Common myeloid progenitor, CD34-positive (primary cell): ENCODE results near the gene PPP2R1B.

ENCODE experiments used
- CTCF ChIA-PET: fragments of 350-600 bp; sonication (Branson Sonifier 250); formaldehyde crosslinking; loops from one replicate; lab custom pipeline; 2021; ENCODE audit warnings: antibody characterized with exemption; lab: Charles Lee
- POLR2A ChIA-PET: fragments of 350-600 bp; sonication (Branson Sonifier 250); formaldehyde crosslinking; loops from one replicate; lab custom pipeline; 2021; ENCODE audit warnings: antibody characterized with exemption; lab: Charles Lee
- DNase-seq, 3 donors: peaks; one replicate each; pipeline versions ENCODE4 v3.0.0 to v3.0.0-alpha.2; 2013
- H3K27ac ChIP-seq, 2 experiments: 1 replicate in 1 of 2; 2 replicates in 1 of 2; pipeline ENCODE4 v1.7.0; 2013; ENCODE audit warnings: inconsistent platforms in 2 of 2, low read length in 2 of 2, mild to moderate bottlenecking in 2 of 2, low read depth in 1 of 2, moderate library complexity in 1 of 2; ENCODE audit not compliant: severe bottlenecking in 2 of 2, insufficient read depth in 1 of 2, poor library complexity in 1 of 2
- H3K27me3 ChIP-seq, 5 experiments: replicated peaks in 2 of 5; 1 replicate in 3 of 5; 2 replicates in 2 of 5; pipeline versions ENCODE4 v1.6.1 to v1.7.0; 2013; ENCODE audit warnings: low read length in 4 of 5, mild to moderate bottlenecking in 2 of 5, moderate library complexity in 2 of 5, inconsistent platforms in 1 of 5; ENCODE audit not compliant: insufficient read depth in 5 of 5, control insufficient read depth in 4 of 5
- H3K36me3 ChIP-seq, 4 experiments: 1 replicate in 2 of 4; 2 replicates in 2 of 4; pipeline versions ENCODE4 v1.6.1 to v1.7.0; 2013; ENCODE audit warnings: low read length in 3 of 4, control low read depth in 1 of 4, mild to moderate bottlenecking in 1 of 4; ENCODE audit not compliant: control insufficient read depth in 4 of 4, insufficient read depth in 4 of 4
- H3K4me1 ChIP-seq, 4 experiments: 1 replicate in 3 of 4; 2 replicates in 1 of 4; pipeline versions ENCODE4 v1.6.1 to v1.7.1; 2013; ENCODE audit warnings: low read length in 3 of 4, mild to moderate bottlenecking in 3 of 4, control low read depth in 1 of 4, inconsistent platforms in 1 of 4, moderate library complexity in 1 of 4; ENCODE audit not compliant: control insufficient read depth in 4 of 4, insufficient read depth in 4 of 4; ENCODE audit errors: control extremely low read depth in 1 of 4
- H3K4me3 ChIP-seq, 7 experiments: 1 replicate in 4 of 7; 2 replicates in 3 of 7; pipeline versions ENCODE4 v1.5.1 to v1.7.0; 2013; ENCODE audit warnings: mild to moderate bottlenecking in 7 of 7, low read length in 6 of 7, moderate library complexity in 6 of 7, inconsistent platforms in 2 of 7, low read depth in 2 of 7, control low read depth in 1 of 7; ENCODE audit not compliant: insufficient read depth in 4 of 7, control insufficient read depth in 1 of 7; ENCODE audit errors: extremely low read depth in 1 of 7
- H3K9me3 ChIP-seq, 5 experiments: 1 replicate in 4 of 5; 2 replicates in 1 of 5; pipeline versions ENCODE4 v1.6.1 to v1.7.1; 2013; ENCODE audit warnings: low read length in 4 of 5, mild to moderate bottlenecking in 2 of 5, inconsistent platforms in 1 of 5, low read depth in 1 of 5, moderate library complexity in 1 of 5; ENCODE audit not compliant: control insufficient read depth in 4 of 5, insufficient read depth in 2 of 5; ENCODE audit errors: control extremely low read depth in 1 of 5
- WGBS: methylation state at CpG from one replicate; pipeline ENCODE4 v1.1.5; 2013; ENCODE audit not compliant: insufficient coverage; 5-methylcytosine and 5-hydroxymethylcytosine counted together

Gene PPP2R1B

GRCh38 chr11:111735262-111736116 is 30.7 kb downstream of the PPP2R1B start:
- H3K27ac ChIP-seq: no peak overlapping the region
- H3K4me1 ChIP-seq: no peaks in the 10 kb centered on the region
- H3K36me3 ChIP-seq: peaks cover 0 to 19% (median 11%) of the 10 kb centered on the region in 4 experiments
- H3K27me3 ChIP-seq: no peaks in the 10 kb centered on the region
- CTCF ChIA-PET: interaction anchor here (1.0 to 3.0 kb wide), 2 partner anchors 12 to 30 kb away, joined by 3 to 7 read pairs; no protein-coding TSS in a partner anchor
- WGBS: 95% methylated on average over 17 of the region's 19 CpGs
- peak in 2 of 3 donors; percentile 17 to 43 for DNase-seq
- H3K9me3 ChIP-seq: no peaks in the 10 kb centered on the region
- H3K4me3 ChIP-seq: no peak overlapping the region
- POLR2A ChIA-PET: no interaction called here

GRCh38 chr11:111734954-111735261 is 31.3 kb downstream of the PPP2R1B start:
- WGBS: 95% methylated on average over 6 of the region's 6 CpGs
- no peaks in the 10 kb centered on the region for H3K4me1 ChIP-seq
- POLR2A ChIA-PET: interaction anchor here (0.6 kb wide), 1 partner anchor 140 kb away, joined by 3 read pairs; no protein-coding TSS in a partner anchor

GRCh38 chr11:111734101-111734953 is 31.9 kb downstream of the PPP2R1B start:
- CTCF ChIA-PET: interaction anchor here (1.0 to 3.0 kb wide), 2 partner anchors 10 to 29 kb away, joined by 3 to 7 read pairs; no protein-coding TSS in a partner anchor
- 95% methylated on average over 7 of the region's 8 CpGs for WGBS
- POLR2A ChIA-PET: interaction anchor here (0.6 kb wide), 1 partner anchor 140 kb away, joined by 3 read pairs; no protein-coding TSS in a partner anchor
- no peak overlapping the region for H3K27ac ChIP-seq
- H3K4me3 ChIP-seq: no peak overlapping the region
- no peaks in the 10 kb centered on the region for H3K9me3 ChIP-seq
- peaks cover 0 to 14% (median 10%) of the 10 kb centered on the region in 4 experiments for H3K36me3 ChIP-seq
- DNase-seq: no peak
- no peaks in the 10 kb centered on the region for H3K27me3 ChIP-seq
- no peaks in the 10 kb centered on the region for H3K4me1 ChIP-seq

More at GRCh38 chr11:111734954-111735261, 31.3 kb downstream of the PPP2R1B start:
- H3K27me3 ChIP-seq: no peaks in the 10 kb centered on the region
- H3K9me3 ChIP-seq: no peaks in the 10 kb centered on the region
- H3K4me3 ChIP-seq: no peak overlapping the region
- CTCF ChIA-PET: interaction anchor here (1.0 to 3.0 kb wide), 2 partner anchors 11 to 29 kb away, joined by 3 to 7 read pairs; no protein-coding TSS in a partner anchor
- peaks cover 0 to 15% (median 10%) of the 10 kb centered on the region in 4 experiments for H3K36me3 ChIP-seq
- no peak for DNase-seq
- no peak overlapping the region for H3K27ac ChIP-seq

- CTCF ChIA-PET: interaction anchor here (0.6 to 3.0 kb wide), 5 partner anchors 10 to 62 kb away, joined by 3 to 7 read pairs (median 3); no protein-coding TSS in a partner anchor
- H3K9me3 ChIP-seq: no peaks in the 10 kb centered on the region
- H3K27ac ChIP-seq: no peak overlapping the region
- H3K4me3 ChIP-seq: no peak overlapping the region
- H3K27me3 ChIP-seq: no peaks in the 10 kb centered on the region
- no peaks in the 10 kb centered on the region for H3K4me1 ChIP-seq
- POLR2A ChIA-PET: no interaction called here
- no peak for DNase-seq
- WGBS: 92% methylated on average over 7 of the region's 9 CpGs
- peaks cover 0 to 14% (median 12%) of the 10 kb centered on the region in 4 experiments for H3K36me3 ChIP-seq
These were observed 32.5 kb downstream of the PPP2R1B start for GRCh38 chr11:111733611-111734088.

- DNase-seq: no peak
- Histone ChIP-seq H3K9me3 (no peaks in the 10 kb centered on the region), H3K4me1 (no peaks in the 10 kb centered on the region), H3K4me3 (no peak overlapping the region), H3K27ac (no peak overlapping the region), H3K36me3 (peaks cover 0 to 9% (median 7%) of the 10 kb centered on the region in 4 experiments), H3K27me3 (no peaks in the 10 kb centered on the region)
- 90% methylated on average over 5 of the region's 7 CpGs for WGBS
- POLR2A ChIA-PET: no interaction called here
- CTCF ChIA-PET: interaction anchor here (0.6 to 3.0 kb wide), 5 partner anchors 9 to 63 kb away, joined by 3 to 7 read pairs (median 3); no protein-coding TSS in a partner anchor
These were observed 33.2 kb downstream of the PPP2R1B start for GRCh38 chr11:111733016-111733415.

GRCh38 chr11:111731821-111732220 is 34.4 kb downstream of the PPP2R1B start:
- no peak for DNase-seq
- CTCF ChIA-PET: no interaction called here
- 97% methylated on average over 5 of the region's 5 CpGs for WGBS
- H3K27me3 ChIP-seq: no peaks in the 10 kb centered on the region
- no peaks in the 10 kb centered on the region for H3K4me1 ChIP-seq
- H3K36me3 ChIP-seq: peaks cover 0 to 11% (median 9%) of the 10 kb centered on the region in 4 experiments
- POLR2A ChIA-PET: no interaction called here
- no peak overlapping the region for H3K27ac ChIP-seq
- no peaks in the 10 kb centered on the region for H3K9me3 ChIP-seq
- H3K4me3 ChIP-seq: no peak overlapping the region
